ENCODE measurements around the gene ABI3BP.

The ABI3BP gene

GRCh38 chr3:100844063-100844936 lies 148.9 kb downstream of the ABI3BP start:
- no peak for DNase-seq (ENCODE audit: low read depth in 1 of 2, low spot score in 1 of 2)

- DNase-seq (ENCODE audit: low read depth in 1 of 2, low spot score in 1 of 2), result no peak
Measured at GRCh38 chr3:100838157-100838556, 155.1 kb downstream of the ABI3BP start.

- DNase-seq (ENCODE audit: low read depth in 1 of 2, low spot score in 1 of 2), result no peak
Measured at GRCh38 chr3:100836661-100837060, 156.6 kb downstream of the ABI3BP start.

GRCh38 chr3:100834332-100834731 lies 158.9 kb downstream of the ABI3BP start:
- no peak for DNase-seq (ENCODE audit: low read depth in 1 of 2, low spot score in 1 of 2)

- DNase-seq (ENCODE audit: low read depth in 1 of 2, low spot score in 1 of 2), result no peak
Measured at GRCh38 chr3:100833483-100833882, 159.7 kb downstream of the ABI3BP start.

GRCh38 chr3:100831629-100832028 lies 161.6 kb downstream of the ABI3BP start:
- DNase-seq (ENCODE audit: low read depth in 1 of 2, low spot score in 1 of 2), result no peak

- no peak for DNase-seq (ENCODE audit: low read depth in 1 of 2, low spot score in 1 of 2)
Measured at GRCh38 chr3:100830931-100831330, 162.3 kb downstream of the ABI3BP start.

- DNase-seq (ENCODE audit: low read depth in 1 of 2, low spot score in 1 of 2), result no peak
Measured at GRCh38 chr3:100825574-100825973, 167.6 kb downstream of the ABI3BP start.

- no peak for DNase-seq (ENCODE audit: low read depth in 1 of 2, low spot score in 1 of 2)
Measured at GRCh38 chr3:100815583-100815982, 177.6 kb downstream of the ABI3BP start.

- DNase-seq (ENCODE audit: low read depth in 1 of 2, low spot score in 1 of 2), result no peak
Measured at GRCh38 chr3:100813828-100814227, 179.4 kb downstream of the ABI3BP start.

GRCh38 chr3:100811779-100812507 lies 181.3 kb downstream of the ABI3BP start:
- DNase-seq (ENCODE audit: low read depth in 1 of 2, low spot score in 1 of 2), result no peak

- no peak for DNase-seq (ENCODE audit: low read depth in 1 of 2, low spot score in 1 of 2)
Measured at GRCh38 chr3:100810671-100811070, 182.6 kb downstream of the ABI3BP start.

- DNase-seq (ENCODE audit: low read depth in 1 of 2, low spot score in 1 of 2), result no peak
Measured at GRCh38 chr3:100804631-100805030, 188.6 kb downstream of the ABI3BP start.

GRCh38 chr3:100803711-100804110 lies 189.5 kb downstream of the ABI3BP start:
- DNase-seq (ENCODE audit: low read depth in 1 of 2, low spot score in 1 of 2), result no peak

GRCh38 chr3:100802126-100802525 lies 191.1 kb downstream of the ABI3BP start:
- no peak for DNase-seq (ENCODE audit: low read depth in 1 of 2, low spot score in 1 of 2)

- no peak for DNase-seq (ENCODE audit: low read depth in 1 of 2, low spot score in 1 of 2)
Measured at GRCh38 chr3:100798012-100798411, 195.2 kb downstream of the ABI3BP start.

- no peak for DNase-seq (ENCODE audit: low read depth in 1 of 2, low spot score in 1 of 2)
Measured at GRCh38 chr3:100796556-100796955, 196.7 kb downstream of the ABI3BP start.

GRCh38 chr3:100789579-100789978 lies 203.6 kb downstream of the ABI3BP start:
- DNase-seq (ENCODE audit: low read depth in 1 of 2, low spot score in 1 of 2), result no peak

- DNase-seq (ENCODE audit: low read depth in 1 of 2, low spot score in 1 of 2), result no peak
Measured at GRCh38 chr3:100783619-100784018, 209.6 kb downstream of the ABI3BP start.

- DNase-seq (ENCODE audit: low read depth in 1 of 2, low spot score in 1 of 2), result no peak
Measured at GRCh38 chr3:100782906-100783305, 210.3 kb downstream of the ABI3BP start.

- DNase-seq (ENCODE audit: low read depth in 1 of 2, low spot score in 1 of 2), result no peak
Measured at GRCh38 chr3:100782348-100782747, 210.9 kb downstream of the ABI3BP start.

- DNase-seq (ENCODE audit: low read depth in 1 of 2, low spot score in 1 of 2), result no peak
Measured at GRCh38 chr3:100781301-100781700, 211.9 kb downstream of the ABI3BP start.
